Nephron (organoid): ENCODE data around the gene ZNF526.

ENCODE experiments used
- H3K27ac Mint-ChIP-seq, 3 experiments: 2 replicates each; pipeline ENCODE4 v1.8.0; 2020; ENCODE audit warnings: mixed read lengths in 3 of 3, mild to moderate bottlenecking in 2 of 3, moderate library complexity in 1 of 3
- H3K27me3 Mint-ChIP-seq: 2 replicates; pipeline ENCODE4 v1.8.0; 2021; ENCODE audit warnings: low read depth, mild to moderate bottlenecking, moderate library complexity, mixed read lengths
- H3K36me3 Mint-ChIP-seq: 2 replicates; pipeline ENCODE4 v1.8.0; 2020; ENCODE audit warnings: low read depth, mixed read lengths
- H3K4me1 Mint-ChIP-seq: 2 replicates; pipeline ENCODE4 v1.8.0; 2020; ENCODE audit warnings: mixed read lengths
- H3K4me3 Mint-ChIP-seq, 3 experiments: 2 replicates each; pipeline ENCODE4 v1.8.0; 2020; ENCODE audit warnings: mild to moderate bottlenecking in 3 of 3, mixed read lengths in 3 of 3, moderate library complexity in 2 of 3
- H3K9me3 Mint-ChIP-seq: 2 replicates; pipeline ENCODE4 v1.8.0; 2020; ENCODE audit warnings: mixed read lengths
- CTCF ChIP-seq, 3 experiments: fragments of 200-600 bp; sonication (generic); IDR thresholded peaks; one replicate each; pipeline ENCODE4 v1.5.0; 2021; ENCODE audit warnings: antibody characterized with exemption in 3 of 3; ENCODE audit not compliant: unreplicated experiment in 3 of 3

Gene ZNF526

GRCh38 chr19:42197375-42197817, 22.7 kb upstream of the ZNF526 start:
- no peaks in the 10 kb centered on the region for H3K4me1 Mint-ChIP-seq
- no peak overlapping the region for H3K4me3 Mint-ChIP-seq
- TF ChIP-seq CTCF (IDR thresholded peaks at IDR 0.05; ENCODE audit: unreplicated experiment in 3 of 3): no peak
- H3K27me3 Mint-ChIP-seq: peaks cover 13% of the 10 kb centered on the region
- peaks cover 39% of the 10 kb centered on the region for H3K36me3 Mint-ChIP-seq
- no peak overlapping the region for H3K27ac Mint-ChIP-seq
- peaks cover 5% of the 10 kb centered on the region for H3K9me3 Mint-ChIP-seq

GRCh38 chr19:42198676-42199439, 21.3 kb upstream of the ZNF526 start:
- Mint-ChIP-seq H3K4me1 (no peaks in the 10 kb centered on the region), H3K9me3 (peaks cover 2% of the 10 kb centered on the region), H3K36me3 (peaks cover 46% of the 10 kb centered on the region), H3K27me3 (peaks cover 4% of the 10 kb centered on the region), H3K4me3 (no peak overlapping the region), H3K27ac (no peak overlapping the region)
- no peak for TF ChIP-seq CTCF (IDR thresholded peaks at IDR 0.05; ENCODE audit: unreplicated experiment in 3 of 3)

- Mint-ChIP-seq H3K9me3 (peaks cover 2% of the 10 kb centered on the region), H3K27ac (no peak overlapping the region), H3K27me3 (no peaks in the 10 kb centered on the region), H3K4me1 (no peaks in the 10 kb centered on the region), H3K4me3 (no peak overlapping the region), H3K36me3 (peaks cover 46% of the 10 kb centered on the region)
- TF ChIP-seq CTCF (IDR thresholded peaks at IDR 0.05; ENCODE audit: unreplicated experiment in 3 of 3): no peak
Observed at GRCh38 chr19:42199440-42200115, 20.5 kb upstream of the ZNF526 start.

GRCh38 chr19:42200116-42200715, 19.9 kb upstream of the ZNF526 start:
- H3K27ac Mint-ChIP-seq: no peak overlapping the region
- H3K9me3 Mint-ChIP-seq: peaks cover 2% of the 10 kb centered on the region
- no peaks in the 10 kb centered on the region for H3K4me1 Mint-ChIP-seq
- H3K27me3 Mint-ChIP-seq: no peaks in the 10 kb centered on the region
- TF ChIP-seq CTCF (IDR thresholded peaks at IDR 0.05; ENCODE audit: unreplicated experiment in 3 of 3): no peak
- peaks cover 53% of the 10 kb centered on the region for H3K36me3 Mint-ChIP-seq
- no peak overlapping the region for H3K4me3 Mint-ChIP-seq

- Mint-ChIP-seq H3K27me3 (no peaks in the 10 kb centered on the region), H3K36me3 (peaks cover 62% of the 10 kb centered on the region), H3K27ac (no peak overlapping the region), H3K4me3 (no peak overlapping the region), H3K4me1 (no peaks in the 10 kb centered on the region), H3K9me3 (no peaks in the 10 kb centered on the region)
- no peak for TF ChIP-seq CTCF (IDR thresholded peaks at IDR 0.05; ENCODE audit: unreplicated experiment in 3 of 3)
Observed at GRCh38 chr19:42201489-42202289, 18.4 kb upstream of the ZNF526 start.
